ENCODE measurements around the gene DAG1.

DNA sequence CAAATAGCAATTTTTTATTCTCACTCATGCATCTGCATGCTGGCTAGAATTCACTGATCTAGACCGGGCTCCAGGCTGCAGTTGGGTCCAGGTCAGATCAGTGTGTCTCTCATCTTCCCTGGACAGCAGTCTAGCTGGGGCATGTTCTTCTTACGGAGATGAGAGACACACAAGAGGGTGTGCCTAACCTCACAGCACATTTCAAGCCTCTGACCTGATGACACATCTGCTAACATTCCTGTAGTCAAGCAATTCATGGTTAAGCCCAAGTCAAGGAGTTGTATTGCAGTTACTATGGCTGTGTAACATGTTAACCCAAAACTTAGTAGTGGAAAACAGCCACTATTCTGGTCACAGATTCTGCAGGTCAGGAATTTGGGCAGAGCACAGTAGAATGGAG, 97.3 kb downstream of the DAG1 start:
- TF ChIP-seq, protein P1, sequence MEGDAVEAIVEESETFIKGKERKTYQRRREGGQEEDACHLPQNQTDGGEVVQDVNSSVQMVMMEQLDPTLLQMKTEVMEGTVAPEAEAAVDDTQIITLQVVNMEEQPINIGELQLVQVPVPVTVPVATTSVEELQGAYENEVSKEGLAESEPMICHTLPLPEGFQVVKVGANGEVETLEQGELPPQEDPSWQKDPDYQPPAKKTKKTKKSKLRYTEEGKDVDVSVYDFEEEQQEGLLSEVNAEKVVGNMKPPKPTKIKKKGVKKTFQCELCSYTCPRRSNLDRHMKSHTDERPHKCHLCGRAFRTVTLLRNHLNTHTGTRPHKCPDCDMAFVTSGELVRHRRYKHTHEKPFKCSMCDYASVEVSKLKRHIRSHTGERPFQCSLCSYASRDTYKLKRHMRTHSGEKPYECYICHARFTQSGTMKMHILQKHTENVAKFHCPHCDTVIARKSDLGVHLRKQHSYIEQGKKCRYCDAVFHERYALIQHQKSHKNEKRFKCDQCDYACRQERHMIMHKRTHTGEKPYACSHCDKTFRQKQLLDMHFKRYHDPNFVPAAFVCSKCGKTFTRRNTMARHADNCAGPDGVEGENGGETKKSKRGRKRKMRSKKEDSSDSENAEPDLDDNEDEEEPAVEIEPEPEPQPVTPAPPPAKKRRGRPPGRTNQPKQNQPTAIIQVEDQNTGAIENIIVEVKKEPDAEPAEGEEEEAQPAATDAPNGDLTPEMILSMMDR (IDR thresholded peaks at IDR 0.05; ENCODE audit: poor library complexity) = no peak
- TF ChIP-seq EZH2 (IDR thresholded peaks at IDR 0.05; ENCODE audit: borderline replicate concordance) = no peak

Measured in hepatocyte (in vitro differentiated cells).